HG02759 (cell line): ENCODE data around the gene NOXO1.
"Not testable (repeated sequence)": the region's sequence is repeated elsewhere in the genome, so short reads cannot be mapped to it uniquely, and the experiment has no call there.

Experiments used
- ATAC-seq: cut with Tn5 transposase; IDR thresholded peaks from one replicate; pipeline ENCODE4 v1.9.1; 2021; ENCODE audit warnings: mild to moderate bottlenecking, moderate library complexity; ENCODE audit not compliant: unreplicated experiment

Gene NOXO1

GRCh38 chr16:2011726-2012125 is 30.5 kb upstream of the NOXO1 start:
- ATAC-seq = not testable (repeated sequence)

GRCh38 chr16:2009791-2010510 is 28.7 kb upstream of the NOXO1 start, which contains the start of gene ZNF598:
Gene ZNF598, minus strand, starts transcription at chr16:2009821.
- peak; percentile 89 for ATAC-seq

GRCh38 chr16:2009164-2009711 is 28.0 kb upstream of the NOXO1 start:
- peak; percentile 31 for ATAC-seq

GRCh38 chr16:2008631-2009163 is 27.4 kb upstream of the NOXO1 start:
- ATAC-seq = no peak

GRCh38 chr16:2008009-2008526 is 26.8 kb upstream of the NOXO1 start:
- ATAC-seq = no peak

GRCh38 chr16:2007081-2007836 is 26.0 kb upstream of the NOXO1 start:
- ATAC-seq = no peak

- no peak for ATAC-seq
Measured at GRCh38 chr16:2006317-2006716, 25.0 kb upstream of the NOXO1 start.

GRCh38 chr16:2005646-2006045 is 24.4 kb upstream of the NOXO1 start:
- ATAC-seq = no peak

GRCh38 chr16:2004795-2005517 is 23.7 kb upstream of the NOXO1 start:
- no peak for ATAC-seq

GRCh38 chr16:2003827-2004641 is 22.8 kb upstream of the NOXO1 start:
- ATAC-seq = peak; percentile 73

GRCh38 chr16:2003231-2003826 is 22.1 kb upstream of the NOXO1 start:
- ATAC-seq = no peak

GRCh38 chr16:2002406-2003230 is 21.3 kb upstream of the NOXO1 start:
- ATAC-seq = no peak

- no peak for ATAC-seq
Measured at GRCh38 chr16:2001456-2002355, 20.4 kb upstream of the NOXO1 start.

GRCh38 chr16:2001035-2001434 is 19.8 kb upstream of the NOXO1 start:
- no peak for ATAC-seq

GRCh38 chr16:1999866-2000514 is 18.7 kb upstream of the NOXO1 start:
- ATAC-seq = no peak

- no peak for ATAC-seq
Measured at GRCh38 chr16:1998852-1999801, 17.9 kb upstream of the NOXO1 start.
